GM21576 (cell line): ENCODE measurements around the gene ARHGAP8.
"Not testable (repeated sequence)": the region's sequence is repeated elsewhere in the genome, so short reads cannot be mapped to it uniquely, and the experiment has no call there.

Experiments used
- ATAC-seq: cut with Tn5 transposase; IDR thresholded peaks from one replicate; pipeline ENCODE4 v1.9.1; 2021; ENCODE audit warnings: mild to moderate bottlenecking, moderate library complexity; ENCODE audit not compliant: unreplicated experiment

Gene ARHGAP8

DNA sequence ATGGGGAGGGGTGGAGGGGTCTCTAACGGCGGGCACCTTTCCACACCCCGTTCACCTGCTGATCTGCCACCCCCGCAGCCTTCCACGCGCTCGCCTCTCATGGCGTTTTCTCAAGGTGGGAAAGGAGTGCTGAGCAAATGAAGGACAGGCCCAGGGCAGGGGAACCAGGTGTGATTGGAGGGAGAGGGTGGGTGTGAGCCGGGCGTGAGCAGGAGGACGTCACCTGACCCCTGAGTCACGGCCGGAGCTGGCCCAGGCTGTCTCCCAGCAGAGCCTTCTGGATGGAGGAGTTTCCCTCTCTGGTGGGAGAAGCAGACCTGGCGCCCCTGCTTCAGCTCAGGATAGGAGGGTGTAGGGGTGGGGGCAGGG lies 14.0 kb upstream of the ARHGAP8 start:
- ATAC-seq = no peak

DNA sequence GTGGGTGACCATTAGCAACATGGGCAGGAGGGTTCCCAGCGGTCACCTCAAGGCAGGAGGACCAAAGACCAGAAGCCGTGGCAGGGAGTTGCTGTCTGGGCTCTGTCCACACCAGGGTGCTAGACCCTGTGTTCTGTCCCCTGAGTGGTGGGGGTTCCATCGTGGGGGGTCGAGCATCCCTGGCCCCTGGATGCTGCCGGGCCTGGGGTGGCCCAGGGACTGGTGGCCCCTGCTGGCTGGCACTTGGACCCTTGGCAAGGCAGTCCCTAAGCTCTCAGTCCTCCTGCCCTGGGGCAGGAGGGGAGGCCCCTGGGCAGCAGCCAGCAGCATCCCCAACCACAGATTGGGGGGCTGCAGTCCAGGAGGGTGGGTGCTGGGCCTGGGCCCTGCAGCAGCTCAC lies 13.4 kb upstream of the ARHGAP8 start:
- no peak for ATAC-seq

DNA sequence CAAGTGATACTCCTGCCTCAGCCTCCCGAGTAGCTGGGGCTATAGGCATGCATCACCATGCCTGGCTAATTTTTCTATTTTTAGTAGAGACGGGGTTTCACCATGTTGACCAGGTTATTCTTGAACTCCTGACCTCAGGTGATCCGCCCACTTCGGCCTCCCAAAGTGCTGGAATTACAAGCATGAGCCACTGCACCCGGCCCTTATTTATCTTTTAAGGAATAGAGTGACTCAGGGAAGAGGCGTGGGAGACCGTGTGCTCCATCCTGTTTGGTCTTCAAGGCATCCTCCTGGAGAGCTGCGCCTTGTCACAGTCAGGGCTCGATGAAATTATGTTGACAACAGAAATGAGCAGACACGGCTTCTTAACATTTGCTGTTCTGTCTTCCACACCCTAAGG lies 12.7 kb upstream of the ARHGAP8 start:
- ATAC-seq = not testable (repeated sequence)

DNA sequence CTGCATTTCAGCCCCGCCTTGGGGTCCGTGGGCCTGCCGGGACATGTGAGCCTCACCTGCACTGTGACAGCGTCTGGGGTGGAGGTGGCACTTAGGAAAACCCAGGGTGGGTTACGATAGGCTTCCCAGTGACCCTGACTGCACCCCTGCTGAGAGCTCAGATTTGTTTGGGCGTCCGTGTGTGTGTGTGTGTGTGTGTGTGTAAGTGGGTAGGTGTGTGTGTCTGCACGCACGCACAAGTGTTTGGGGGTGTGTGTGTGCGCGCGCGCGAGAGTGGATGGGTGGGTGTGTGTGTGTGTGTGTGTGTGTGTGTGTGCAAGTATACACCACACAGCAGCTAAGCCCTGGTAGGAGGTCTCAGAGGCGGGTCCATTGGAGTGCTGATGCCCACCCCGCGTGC lies 12.1 kb upstream of the ARHGAP8 start:
- no peak for ATAC-seq

DNA sequence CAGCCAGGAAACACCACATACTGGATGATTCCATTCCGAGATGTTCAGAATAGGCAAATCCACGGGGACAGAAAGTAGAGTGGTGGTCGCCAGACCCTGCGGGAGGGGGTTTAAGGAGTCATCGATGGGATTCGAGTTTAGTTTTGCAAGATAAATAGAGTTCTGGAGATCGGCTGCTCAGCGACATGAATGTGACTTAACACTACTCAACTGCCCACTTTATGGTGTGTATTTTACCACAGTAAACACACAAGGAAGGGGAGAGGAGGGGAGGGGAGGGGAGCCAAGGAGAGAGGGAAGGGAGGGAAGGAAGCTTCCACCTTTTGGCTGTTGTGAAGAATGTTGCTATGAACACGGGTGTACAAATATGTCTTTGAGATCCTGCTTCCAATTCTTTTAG lies 10.4 kb upstream of the ARHGAP8 start:
- no peak for ATAC-seq

DNA sequence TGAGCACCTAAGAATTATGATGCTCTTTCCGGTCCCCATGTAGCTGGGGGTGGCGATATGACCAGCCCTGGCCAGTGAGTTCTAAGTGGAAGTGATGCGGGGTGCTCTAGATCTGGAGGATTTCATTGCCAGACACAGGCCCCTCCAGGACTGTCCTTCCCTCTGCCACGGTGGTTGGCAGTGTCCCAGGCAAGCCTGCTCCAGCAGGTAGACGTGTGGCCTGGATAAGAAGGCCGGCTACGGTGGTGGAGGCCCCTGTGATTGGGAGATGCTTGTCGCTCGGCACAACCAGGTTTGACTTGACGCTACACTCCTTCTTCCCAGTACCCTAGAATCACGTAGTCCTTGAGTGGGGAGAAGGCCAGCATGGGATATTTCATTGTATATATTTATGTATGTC lies 9.1 kb upstream of the ARHGAP8 start:
- no peak for ATAC-seq

DNA sequence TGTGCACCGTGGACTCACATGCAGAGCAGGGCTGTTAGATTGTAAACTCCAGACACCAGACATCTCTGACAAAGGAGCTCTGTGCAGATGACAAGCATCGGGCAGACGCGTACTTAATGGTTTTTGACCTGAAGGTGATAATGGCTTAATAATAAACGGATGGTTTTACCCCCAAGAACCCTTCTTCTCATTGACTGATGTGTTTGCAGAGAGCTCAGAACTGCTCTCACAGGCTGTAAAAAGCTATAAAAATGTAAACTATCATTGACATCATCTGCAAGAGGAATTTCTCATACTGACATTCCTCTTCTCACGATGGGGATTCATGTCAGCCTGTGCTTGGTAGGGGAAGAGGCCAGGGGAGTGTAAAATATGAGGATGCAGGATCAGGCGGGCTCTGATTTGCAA lies 8.6 kb upstream of the ARHGAP8 start:
- no peak for ATAC-seq

DNA sequence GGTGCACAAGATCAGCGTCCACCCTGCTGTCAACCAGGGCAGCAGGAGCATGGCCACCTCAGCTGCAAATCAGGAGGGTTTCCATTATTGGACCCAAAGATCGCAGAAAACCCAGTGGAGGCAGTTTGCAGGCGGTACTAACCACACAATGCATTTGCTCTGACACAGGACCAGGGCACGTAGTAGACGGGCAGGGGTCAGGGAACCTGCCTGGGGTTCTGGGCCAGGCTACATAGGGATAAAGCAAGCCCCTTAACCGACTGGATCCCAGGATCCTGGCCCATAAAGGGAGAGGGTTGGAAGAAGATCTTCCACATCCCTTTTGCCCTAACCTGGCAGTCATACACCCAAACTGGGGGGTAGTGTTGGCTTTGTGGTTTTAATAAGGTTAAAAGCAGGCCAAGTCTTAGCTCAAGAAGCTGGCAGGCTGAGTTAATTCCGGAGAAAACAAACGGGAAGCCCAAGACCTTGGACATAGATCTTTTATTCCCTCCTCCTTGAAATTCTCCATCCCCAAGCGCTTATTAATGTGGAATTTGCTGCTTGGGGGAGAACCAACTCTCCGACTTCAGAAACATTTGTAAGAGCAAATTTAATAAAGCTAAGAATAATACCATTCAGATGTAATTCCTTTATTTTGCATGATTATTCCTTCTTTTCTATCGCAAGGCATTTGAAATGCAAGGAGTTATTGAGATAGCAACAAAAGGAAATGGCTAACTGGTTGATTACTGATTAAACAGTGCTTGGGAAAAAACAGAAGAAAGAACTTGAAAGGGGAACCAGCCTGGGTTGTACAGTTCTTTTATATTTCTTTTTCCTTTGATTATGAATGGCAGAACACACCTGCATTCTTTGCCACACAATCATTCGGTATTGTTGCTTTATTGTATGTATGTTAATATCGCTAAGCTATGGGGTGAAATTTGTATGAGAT lies 6.3 kb upstream of the ARHGAP8 start:
- ATAC-seq = no peak

DNA sequence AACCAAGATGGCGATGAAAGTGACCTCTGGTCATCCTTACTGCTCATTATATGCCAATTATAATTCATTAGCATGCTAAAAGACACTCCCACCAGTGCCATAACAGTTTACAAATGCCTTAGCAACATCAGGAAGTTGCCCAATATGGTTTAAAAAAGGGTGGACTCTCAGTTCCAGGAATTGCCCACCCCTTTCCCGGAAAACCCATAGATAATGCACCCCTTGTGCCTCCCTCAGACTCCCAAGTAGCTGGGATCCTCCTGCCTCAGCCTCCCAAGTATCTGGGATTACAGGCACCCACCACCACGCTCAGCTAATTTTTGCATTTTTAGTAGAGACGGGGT lies 4.6 kb upstream of the ARHGAP8 start:
- ATAC-seq = not testable (repeated sequence)

DNA sequence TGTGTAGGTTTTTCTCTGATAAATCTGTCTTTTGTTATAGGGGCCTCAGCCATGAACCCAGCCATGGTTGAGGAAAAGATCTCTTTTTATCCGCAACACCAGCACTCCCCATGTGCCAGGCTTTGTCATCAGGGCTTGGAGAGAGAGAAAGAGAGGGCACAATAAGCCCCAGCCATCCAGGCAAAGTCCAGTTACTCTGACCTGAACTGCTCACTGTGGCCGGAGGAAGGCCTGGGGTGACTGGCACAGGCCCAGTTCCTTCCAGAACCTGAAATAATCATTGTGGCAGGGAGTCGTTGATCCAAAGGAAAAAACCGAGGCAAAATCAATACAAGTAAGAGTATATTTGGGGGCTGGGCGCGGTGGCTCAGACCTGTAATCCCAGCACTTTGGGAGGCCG lies 3.9 kb upstream of the ARHGAP8 start:
- no peak for ATAC-seq

DNA sequence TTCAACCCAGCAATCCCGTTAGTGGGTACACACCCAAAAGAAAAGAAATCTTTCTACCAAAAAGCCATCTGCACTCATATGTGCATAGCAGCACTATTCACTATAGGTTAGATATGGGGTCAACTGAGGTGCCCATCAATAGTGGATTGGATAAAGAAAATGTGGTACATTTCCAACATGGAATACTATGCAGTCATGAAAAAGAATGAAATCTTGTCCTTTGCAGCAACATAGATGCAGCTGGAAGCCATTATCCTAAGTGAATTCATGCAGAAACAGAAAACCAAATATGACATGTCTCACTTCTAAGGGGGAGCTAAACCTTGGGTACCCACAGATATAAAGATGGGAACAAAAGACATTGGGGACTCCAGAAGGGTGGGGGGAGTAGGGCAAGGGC lies 1.9 kb upstream of the ARHGAP8 start:
- no peak for ATAC-seq

DNA sequence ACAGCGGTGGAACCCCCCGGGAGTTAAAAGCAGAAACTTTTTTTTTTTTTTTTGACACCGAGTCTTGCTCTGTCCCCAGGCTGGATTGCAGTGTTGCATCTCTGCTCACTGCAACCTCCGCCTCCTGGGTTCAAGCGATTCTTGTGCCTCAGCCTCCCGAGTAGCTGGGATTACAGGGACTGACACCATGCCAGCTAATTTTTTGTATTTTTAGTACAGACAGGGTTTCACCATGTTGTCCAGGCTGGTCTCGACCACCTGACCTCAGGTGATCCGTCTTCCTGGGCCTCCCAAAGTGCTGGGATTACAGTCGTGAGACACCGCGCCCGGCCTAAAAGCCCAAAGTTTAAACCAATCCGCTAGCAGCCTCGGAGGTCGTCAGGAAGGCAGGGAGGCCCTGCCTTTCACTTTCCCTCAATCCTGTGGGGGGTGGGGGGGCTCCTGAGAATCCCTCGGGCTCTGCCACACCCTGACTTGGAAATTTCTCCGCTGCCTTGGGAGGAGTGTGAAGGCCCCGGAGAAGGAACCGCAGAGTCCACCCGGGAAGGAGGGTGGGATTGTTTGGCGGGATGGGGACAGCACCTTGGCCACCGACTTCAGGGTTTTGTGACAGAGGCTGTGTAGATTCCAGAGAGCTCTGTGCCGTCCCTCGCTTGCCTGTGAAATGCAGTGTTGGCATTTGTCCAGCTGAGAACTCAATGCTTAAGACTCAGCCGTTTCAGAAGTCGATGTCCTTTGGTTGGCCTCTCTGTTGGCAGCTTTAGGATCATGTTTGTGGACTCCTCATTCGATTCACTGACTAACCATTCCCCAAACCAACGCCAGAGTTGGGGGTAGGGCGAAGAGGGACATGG lies 1.0 kb downstream of the ARHGAP8 start:
- no peak for ATAC-seq

DNA sequence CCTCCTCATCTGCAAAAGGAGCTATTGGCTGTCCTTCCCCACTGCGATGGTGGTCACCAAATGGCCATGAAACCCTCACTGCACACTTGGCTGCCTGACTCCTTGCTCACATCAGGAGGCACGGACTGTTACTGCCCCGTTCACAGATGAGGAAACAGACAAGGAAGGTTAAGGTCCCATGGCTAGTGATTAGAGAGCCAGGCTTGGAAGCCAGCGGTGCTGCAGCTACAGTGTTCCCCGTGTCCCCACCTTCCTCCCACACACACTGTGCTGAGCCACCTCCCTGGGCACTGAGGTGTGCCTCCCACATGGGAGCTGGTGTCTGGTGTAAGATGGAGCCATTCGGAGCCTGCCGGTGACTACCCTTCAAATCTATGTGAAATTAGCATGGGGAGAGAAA lies 2.6 kb downstream of the ARHGAP8 start:
- ATAC-seq = no peak

DNA sequence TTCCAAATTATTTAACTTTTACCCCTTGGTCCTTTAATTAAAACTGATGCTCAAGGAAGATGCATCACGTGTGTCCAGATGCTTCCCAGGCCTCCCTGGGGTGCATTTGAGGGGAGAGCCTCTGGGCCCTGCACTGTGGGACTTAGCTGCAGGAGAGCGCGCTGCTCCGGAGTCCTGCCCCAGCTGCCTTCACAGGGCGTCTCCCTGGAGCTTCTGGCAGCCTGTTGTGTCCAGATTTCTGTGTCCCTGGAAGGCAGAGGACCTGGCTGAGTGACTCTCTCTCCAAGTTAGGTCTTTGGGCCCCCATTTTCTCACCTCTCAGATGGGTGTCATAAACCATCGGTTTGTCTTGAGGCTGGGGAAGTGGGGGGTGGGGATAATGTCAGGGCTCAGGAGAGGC lies 3.0 kb downstream of the ARHGAP8 start:
- no peak for ATAC-seq

DNA sequence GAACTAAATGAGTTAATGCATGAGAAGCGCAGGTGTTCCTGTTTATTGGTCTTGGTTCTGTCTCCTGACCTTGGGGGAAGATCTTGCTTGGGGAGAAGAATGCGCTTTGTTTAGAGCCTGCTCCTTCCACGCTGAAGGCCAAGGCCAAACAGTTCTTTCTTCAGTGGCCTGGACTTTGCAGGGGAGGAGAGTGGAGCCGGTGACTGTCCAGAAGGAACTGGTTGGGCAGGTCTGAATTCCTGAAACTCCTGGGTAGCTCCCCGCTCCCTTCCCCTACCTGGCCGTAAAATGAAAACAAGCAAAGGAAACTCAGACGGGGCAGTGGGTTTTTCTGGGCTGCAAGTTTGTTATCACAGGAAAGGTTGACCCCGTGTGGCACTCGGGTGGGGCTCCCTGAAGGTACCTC lies 3.6 kb downstream of the ARHGAP8 start:
- ATAC-seq = no peak

DNA sequence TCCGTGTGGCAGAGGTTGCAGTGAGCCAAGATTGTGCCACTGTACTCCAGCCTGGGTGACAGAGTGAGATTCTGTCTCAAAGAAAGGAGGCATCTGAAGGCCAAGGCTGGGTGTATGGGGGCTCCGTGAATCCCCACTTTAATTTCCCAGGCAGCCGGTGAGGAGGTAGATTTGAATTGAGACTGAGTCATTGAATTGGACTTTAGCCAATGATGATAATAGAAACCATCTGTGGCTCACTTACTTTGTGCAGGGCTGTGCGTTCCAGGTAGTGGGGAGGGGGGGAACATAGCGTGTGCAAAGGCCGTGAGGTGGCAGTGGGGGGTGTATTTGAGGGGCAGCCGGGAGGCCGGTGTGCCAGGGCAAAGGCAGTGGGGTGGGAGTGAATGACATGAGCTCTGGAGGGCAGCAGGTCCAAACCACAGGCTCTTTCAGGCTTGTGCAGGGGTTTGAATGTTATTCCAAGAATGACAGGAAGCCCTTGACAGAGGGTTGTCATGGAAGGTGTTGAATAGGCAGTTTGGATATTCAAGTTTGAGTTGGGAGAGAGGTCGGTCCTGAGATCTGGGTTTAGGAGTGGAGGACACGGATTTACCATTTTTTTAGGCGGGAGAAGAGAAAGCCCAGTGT lies 6.1 kb downstream of the ARHGAP8 start:
- no peak for ATAC-seq

DNA sequence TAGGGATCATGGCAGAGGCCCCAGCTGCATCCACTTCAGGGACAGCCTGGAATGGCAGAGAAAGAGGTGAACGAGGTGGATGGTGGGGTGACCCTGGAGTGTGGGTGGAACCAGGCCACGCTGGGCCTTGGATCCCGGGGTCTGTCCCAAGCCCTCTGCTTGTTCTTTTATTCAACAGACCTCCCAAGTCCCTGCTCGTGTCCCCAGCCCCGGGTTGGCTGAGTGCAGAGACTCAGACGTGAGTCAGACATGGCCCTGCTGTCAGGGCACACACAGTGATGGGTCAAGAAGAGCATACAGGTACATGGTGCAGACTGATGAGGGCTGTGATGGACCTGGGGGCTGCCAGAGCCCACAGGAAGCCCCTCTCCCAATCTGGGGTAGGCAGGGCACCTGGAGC lies 6.6 kb downstream of the ARHGAP8 start:
- ATAC-seq = no peak

DNA sequence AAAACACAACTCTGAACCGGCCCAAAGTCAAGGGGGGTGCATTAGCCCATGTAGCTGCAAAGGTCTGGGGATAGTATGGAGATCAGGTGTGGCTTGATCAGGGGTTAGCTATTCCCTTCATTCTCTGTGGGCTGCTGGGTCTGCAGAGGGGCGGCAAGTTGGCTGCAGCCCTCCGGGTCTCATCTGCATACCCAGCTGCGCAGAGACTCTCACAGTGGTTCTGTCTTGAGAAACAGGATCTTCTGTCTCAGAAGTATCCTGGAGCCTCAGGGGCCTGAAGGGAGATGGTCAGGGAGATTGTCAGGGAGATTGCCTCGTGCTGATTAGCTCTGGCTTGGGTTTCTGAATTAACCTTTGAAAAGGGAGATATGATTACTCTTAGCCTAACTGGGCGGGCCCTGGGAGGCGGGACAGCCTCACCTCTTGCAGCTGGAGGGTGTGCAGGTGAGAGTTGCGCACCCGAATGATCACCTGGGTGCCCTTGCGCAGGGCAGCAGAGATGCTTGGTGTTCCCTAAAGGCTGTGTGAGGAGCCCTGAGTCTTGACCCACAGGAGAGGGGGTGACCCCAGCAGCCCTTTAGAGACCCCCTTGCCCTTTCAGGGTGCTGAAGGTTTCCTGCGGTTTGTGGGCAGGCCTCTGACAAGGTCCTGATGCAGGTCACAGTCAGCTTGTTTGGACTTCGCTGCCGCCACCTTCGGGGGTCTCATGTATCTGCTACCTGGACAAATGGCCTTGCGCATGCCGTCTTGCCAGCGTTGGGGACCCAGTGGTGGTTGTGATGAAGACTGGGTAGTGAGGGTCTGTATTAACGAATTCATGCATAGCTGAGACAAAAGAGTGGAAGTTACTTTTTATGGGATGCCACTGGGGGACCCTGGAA lies 7.3 kb downstream of the ARHGAP8 start:
- ATAC-seq = no peak

DNA sequence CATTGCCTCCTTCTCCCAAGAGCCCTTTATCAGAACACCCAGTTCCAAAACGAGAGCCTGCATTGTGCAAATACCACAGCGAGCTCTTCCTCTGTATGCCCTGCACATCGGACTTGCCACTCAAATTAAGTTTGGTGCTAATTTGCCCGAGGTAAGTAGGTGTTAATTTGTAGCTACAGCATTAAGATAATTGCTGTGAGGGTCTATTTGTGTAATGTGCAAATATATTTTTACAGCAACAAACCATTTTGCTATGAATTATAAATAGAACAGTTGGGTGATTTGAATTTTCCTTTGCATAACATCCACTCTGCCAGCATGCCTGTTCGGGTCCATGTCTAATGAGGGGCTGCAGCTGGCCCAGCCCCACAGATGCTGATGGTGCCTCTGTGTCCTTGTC lies 8.1 kb downstream of the ARHGAP8 start:
- no peak for ATAC-seq

DNA sequence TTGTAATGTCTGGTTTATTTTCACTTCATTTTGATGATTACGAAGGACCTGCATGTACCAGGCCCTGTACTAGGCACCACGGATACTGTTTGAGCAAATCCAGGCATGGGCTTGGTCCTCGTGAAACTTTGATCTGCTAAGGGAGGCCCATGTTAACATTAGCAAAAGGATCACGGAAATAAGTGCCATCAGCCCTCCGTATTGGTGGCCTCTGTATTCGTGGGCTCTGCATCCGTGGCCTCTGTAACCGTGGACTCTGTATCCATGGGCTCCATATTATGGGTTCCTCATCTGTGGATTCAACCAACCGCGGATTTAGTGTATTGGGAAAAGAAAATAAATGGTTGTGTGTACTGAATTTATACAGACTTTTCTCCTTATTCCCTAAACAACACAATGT lies 8.7 kb downstream of the ARHGAP8 start:
- no peak for ATAC-seq

DNA sequence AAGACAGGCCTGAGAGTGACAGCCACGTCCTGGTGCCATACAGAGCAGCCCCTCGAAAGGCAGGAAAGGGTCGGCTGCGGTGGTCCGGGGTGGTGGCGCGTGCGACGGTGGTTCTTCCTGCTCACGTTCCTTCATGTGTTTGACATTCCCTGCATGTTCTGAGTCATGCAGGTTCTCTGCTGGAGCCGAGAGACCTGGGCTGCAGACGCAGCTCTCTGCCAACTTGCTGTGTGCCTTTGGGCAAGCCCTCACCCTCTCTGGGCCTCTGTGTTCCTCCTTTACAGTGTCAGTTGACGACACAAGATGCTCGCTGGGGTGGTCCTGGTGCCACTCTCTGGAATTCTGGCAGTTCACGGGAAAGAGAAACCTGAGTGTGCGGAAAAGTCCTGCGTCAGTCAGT lies 12.0 kb downstream of the ARHGAP8 start:
- no peak for ATAC-seq
